HG02840 (cell line): ENCODE measurements around the gene GOLGA8H.
"Not testable (repeated sequence)": the region's sequence is repeated elsewhere in the genome, so short reads cannot be mapped to it uniquely, and the experiment has no call there.

Source experiments
- ATAC-seq: cut with Tn5 transposase; IDR thresholded peaks from one replicate; pipeline ENCODE4 v1.9.1; 2021; ENCODE audit warnings: mild to moderate bottlenecking, moderate library complexity, moderate number of reproducible peaks; ENCODE audit not compliant: unreplicated experiment, low FRiP score

GOLGA8H gene, protein sequence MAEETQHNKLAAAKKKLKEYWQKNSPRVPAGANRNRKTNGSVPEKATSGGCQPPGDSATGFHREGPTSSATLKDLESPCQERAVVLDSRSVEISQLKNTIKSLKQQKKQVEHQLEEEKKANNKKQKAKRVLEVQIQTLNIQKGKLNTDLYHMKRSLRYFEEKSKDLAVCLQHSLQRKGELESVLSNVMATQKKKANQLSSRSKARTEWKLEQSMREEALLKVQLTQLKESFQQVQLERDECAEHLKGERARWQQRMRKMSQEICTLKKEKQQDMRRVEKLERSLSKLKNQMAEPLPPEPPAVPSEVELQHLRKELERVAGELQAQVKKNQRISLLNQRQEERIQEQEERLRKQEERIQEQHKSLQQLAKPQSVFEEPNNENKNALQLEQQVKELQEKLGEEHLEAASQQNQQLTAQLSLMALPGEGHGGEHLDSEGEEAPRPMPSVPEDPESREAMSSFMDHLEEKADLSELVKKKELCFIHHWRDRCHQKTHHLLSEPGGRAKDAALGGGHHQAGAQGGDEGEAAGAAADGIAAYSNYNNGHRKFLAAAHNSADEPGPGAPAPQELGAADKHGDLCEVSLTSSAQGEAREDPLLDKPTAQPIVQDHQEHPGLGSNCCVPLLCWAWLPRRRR

DNA sequence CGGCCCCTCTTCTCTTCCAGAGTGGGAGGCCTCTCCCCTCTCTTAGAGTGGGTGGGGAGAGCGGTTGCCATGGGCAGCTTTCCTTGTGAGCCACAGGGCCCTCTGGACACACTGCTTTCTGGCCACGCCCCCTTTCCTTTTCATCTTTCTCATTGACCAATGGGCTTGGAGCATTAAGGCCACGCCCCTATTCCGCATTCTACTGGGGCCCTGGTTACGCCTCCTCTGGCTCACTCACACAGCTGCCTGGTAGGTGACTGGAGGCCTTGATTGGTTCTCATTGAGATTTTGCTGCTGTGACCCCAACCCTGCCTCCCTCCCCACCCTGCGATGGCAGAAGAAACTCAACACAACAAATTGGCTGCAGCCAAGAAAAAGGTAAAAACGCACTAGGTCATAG is at the start of gene GOLGA8H:
GOLGA8H (plus strand) TSS at position 233 of the 400 bp plus-strand sequence; CDS start at position 331, 98 bp downstream.
- ATAC-seq, result not testable (repeated sequence)

DNA sequence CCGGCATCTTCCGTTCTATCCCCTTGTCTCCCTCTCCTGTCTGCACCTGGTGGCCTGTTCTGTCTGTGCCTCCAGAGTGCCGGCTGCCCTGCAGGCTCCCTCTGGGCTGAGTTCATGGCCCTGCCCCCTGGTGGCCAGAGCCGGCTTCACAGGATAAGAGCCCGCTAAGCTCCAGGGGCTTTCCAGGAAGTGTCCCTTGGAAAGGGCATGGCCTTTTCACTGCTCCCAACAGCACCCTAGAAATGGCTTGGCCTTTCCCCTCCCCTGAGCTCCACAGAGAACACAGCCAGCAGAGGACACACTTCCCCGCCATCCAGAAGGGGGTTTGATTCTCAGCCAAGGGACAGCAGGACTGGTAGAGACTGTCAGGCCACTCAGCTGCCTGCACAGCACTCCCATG is 36.9 kb upstream of the GOLGA8H start:
- ATAC-seq, result not testable (repeated sequence)

DNA sequence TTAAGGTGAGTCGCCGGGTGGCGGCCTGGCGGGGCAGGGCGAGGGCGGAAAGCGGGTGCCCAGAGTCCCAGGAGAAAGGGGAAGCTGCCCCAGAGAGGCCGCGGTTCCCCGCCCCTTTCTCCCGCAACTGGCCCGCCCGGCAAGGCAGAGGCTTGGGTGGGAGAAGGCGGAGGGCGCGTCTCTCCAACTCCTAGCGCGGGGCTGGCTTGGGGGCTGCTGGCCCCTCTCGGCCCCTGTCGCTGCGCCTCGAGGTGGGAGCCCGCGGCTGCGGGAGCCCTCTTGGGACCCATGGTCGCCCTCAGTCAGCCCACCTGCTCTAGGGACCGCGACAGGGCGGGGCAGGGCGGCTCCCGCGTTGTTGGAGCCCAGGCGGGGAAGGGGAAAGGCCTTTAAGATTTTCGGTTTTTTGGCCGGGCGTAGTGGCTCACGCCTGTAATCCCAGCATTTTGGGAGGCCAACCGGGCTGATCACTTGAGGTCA is 30.8 kb upstream of the GOLGA8H start:
- ATAC-seq, result not testable (repeated sequence)

DNA sequence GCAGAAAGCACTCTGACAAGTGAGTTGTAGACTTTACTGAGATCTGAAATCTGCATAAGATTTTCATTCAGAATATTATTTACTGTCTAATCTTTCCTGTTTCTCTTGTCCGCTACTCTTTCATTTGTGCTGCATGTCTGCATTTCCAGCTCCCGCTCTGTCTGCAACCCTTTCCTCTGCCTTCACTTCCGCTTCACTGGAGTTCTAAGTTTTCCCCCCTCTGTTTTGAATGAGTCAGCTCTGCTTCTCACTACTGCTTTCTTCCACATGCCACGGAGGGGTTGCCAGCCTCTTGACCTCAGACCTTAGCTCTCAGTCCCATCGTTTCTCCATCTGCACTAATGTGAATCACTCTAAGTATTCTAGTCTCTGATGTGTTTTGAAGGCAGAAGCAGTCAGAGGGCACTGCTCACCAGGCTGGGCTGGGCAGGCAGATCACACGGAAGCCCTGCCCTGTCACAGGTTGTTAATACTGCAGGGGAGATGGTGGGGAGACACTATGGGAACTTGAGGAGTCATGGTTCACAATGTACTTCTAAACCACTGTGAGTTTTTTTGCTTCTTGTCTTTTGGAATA is 24.3 kb upstream of the GOLGA8H start:
- ATAC-seq, result not testable (repeated sequence)

DNA sequence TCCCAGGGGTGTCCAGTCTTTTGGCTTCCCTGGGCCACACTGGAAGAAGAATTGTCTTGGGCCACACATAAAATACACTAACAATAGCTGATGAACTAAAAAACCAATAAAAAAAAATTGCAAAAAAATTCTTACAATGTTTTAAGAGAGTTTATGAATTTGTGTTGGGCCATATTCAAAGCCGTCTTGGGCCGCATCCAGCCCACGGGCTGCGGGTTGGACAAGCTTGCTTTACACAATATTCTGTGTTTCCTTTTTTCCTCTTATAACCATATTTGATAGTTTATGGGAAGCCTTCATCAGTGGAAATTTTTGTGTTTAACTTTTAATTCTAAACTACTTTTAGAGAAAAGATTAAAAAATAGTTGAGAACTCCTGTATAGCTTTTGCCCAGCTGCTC is 23.1 kb upstream of the GOLGA8H start:
- not testable (repeated sequence) for ATAC-seq

DNA sequence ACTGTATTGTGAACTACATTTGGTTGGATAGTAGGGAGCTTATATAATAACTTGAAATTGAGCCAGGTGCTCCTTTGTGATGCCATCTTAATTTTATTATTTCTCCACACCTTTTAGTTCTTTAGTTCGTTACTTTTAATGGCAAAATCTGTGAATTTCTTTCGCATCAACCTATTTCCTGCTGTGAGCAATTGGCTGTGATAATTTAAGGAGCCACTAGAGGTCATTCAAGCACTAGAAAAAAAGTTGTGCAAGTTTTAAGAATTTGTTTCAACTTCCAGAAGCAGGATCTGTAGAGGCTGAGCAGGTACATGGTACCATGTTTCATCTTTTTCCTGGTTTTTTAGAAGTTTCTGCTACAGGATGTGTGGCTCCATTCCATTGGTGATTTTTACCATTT is 4.9 kb upstream of the GOLGA8H start:
- not testable (repeated sequence) for ATAC-seq

DNA sequence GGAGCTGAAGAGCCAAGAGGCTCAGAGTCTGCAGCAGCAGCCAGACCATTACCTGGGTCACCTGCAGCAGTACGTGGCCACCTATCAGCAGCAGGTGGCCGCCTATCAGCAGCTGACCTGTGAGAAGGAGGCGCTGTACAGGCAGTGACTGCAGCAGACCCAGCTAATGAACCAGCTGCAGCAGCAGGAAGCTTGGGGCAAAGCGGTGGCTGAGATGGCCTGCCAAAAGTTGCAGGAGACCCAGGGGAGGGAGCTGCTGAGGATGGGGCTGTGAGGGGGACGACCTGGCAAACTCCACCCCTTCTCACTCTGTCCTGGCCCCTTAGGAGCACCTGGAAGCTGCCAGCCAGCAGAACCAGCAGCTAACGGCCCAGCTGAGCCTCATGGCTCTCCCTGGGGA is 8.4 kb downstream of the GOLGA8H start:
- ATAC-seq, result not testable (repeated sequence)

DNA sequence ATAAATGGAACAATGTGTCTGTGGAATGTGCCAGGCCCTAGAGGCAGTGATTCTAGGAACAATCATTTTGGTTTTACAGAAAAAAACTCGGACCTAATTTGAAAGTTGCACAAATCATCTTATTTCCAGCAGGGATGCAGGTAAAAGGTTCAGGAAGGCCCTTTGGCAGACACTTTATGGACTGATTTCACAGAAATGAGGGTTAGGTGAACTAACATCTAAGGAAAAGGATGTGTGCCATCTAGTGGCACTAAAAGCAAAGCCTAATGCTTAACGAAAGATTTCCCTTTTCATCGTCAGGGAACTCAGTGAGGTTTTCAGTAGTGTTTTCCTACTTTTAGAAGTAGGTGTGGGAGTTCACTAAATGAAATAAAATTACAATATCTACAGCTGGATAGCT is 17.5 kb downstream of the GOLGA8H start:
- not testable (repeated sequence) for ATAC-seq

DNA sequence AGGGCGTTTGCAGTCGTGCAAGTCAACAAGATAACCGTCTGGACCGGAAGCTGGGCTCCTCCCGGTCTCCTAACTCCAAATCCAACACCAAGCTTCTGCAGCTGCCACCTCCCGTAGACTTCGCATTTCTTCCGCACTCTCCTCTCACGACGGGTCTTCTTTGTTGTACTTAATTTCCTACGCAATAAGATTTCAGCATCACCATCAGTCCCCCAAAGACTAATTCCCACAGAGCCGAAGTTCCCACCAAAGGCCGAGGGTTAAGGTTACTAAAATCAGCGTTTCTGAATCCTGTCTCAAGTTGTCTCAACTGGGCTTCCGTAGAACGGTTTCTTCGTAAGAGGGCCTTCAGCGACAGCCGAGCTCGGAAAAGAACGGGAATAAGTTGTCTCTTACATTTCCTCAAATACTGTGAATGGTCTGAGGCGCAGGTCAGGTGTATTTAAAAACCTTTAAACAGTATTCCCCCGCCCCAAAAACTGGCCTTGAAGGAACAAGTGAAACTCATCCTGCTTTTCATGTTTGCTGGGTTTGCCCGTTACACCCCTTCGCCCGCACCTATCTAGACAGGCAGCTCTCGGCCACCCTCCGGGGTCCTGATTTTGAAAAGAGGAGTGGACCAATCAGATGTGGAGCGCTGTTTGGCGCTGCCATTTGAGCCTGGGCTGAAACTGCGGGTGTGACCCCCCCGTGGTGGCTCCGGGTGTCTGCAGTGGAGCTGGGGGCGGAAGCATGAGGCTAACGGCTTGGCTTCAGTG is 21.8 kb downstream of the GOLGA8H start, which contains the start of gene ARHGAP11B:
ARHGAP11B (plus strand) TSS at position 693 of the 758 bp plus-strand sequence.
- ATAC-seq, result peak; percentile 92

DNA sequence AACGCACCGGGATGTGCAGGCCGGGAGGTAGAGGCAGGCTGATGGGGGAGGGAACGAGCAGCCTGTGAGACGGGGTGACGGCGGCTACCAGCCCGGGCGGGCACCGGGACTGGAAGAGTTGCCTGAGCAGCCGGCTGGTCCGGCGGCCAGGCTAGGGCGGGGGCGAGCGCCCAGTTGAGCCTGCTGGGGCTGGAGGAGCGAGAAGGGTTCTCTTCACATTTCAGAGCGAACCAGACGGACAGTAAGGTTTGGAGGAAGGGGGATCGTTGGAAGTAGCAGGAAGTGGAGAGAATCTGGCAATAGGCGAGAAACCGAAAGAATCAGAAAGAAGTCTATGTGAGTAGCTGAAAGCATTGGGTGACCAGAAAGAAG is 22.4 kb downstream of the GOLGA8H start:
- ATAC-seq, result not testable (repeated sequence)

DNA sequence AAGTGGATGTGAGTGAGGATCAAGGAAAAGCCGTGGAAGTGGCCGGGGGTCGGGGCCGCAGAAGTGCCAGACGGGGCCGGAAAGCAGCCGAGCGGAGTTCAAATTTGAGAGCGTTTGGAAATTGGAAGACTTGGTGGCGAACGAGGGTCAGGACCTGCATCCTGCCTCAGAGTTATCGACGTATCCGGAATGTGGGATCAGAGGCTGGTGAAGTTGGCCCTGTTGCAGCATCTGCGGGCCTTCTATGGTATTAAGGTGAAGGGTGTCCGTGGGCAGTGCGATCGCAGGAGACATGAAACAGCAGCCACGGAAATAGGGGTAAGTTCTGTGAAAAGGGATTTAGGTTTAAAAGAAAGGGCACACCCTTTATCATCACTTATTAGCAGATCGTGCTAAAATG is 22.8 kb downstream of the GOLGA8H start:
- peak; percentile 3 for ATAC-seq

DNA sequence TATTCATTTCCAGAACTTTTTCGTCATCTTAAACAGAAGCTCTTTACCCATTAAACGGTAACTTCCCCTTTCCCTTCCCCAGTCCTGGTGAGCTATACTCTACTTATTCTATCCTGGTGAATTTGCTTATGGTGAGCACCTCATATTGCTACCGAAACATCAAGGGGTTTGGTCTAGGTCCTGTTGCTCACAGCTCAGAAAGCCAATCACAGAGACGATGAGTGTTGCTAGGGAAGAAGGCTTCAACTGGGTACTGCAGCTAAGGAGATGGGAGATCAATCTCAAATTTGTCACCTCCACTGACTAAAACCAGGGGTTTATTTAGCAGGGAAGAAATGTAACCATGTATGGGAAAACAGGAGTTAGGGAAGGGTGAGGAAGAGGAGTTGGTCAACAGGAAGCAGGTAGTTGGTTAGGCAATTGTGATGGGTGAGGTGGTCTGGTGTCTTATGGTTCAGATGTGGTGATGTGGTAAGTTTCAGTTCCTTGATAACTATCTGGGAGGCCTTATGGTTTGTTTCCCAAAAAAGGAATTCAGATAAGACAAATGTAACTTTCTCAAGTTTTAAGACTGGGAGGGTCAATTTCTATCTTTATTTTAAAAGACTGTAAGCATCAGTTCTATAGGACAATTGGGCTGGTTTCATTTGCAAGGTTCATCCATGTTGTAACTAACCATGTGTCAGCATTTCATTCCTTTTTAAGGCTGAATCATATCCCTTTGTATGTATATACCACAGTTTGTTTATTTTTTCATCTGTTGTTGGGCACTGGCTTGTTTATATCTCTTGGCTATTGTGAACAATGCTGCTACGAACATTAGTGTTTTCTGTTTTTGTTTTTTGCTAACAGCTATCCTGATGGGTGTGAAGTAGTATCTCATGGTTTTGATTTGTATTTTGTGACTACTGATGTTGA is 46.4 kb downstream of the GOLGA8H start:
- ATAC-seq, result peak; percentile 67

DNA sequence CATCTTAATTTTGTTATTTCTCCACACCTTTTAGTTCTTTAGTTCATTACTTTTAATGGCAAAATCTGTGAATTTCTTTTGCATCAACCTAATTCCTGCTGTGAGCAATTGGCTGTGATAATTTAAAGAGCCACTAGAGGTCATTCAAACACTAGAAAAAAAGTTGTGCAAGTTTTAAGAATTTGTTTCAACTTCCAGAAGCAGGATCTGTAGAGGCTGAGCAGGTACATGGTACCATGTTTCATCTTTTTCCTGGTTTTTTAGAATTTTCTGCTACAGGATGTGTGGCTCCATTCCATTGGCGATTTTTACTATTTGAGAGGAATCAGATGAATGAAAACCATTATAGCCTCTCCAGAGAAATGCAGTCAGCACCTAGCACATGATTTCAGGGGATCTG is 57.3 kb downstream of the GOLGA8H start:
- ATAC-seq, result not testable (repeated sequence)
